Lung (tissue), 16 donors: ENCODE measurements around the gene NPIPA5. TPM values are rescaled to one million over a fixed set of nuclear protein-coding genes. Genes with fewer than 3 reads are reported as not detected.
A peak's percentile ranks its signal among the peaks of the same experiment; 100 is the strongest.
"Not testable (repeated sequence)": the region's sequence is repeated elsewhere in the genome, so short reads cannot be mapped to it uniquely, and the experiment has no call there.

Experiments
- ATAC-seq: fragments of 200-7000 bp; cut with Tn5 transposase; one replicate; pipeline ENCODE4 v1.9.1; 2020; ENCODE audit warnings: moderate number of reproducible peaks; ENCODE audit not compliant: insufficient read depth, low FRiP score
- DNase-seq, 3 donors: peaks; one replicate each; pipeline ENCODE4 v3.0.0-alpha.2; 2013 to 2017
- H3K27ac ChIP-seq, 2 donors: one replicate each; pipeline ENCODE4 v1.5.1; 2013; ENCODE audit warnings: mild to moderate bottlenecking in 2 of 2, moderate library complexity in 2 of 2, control low read depth in 1 of 2, inconsistent platforms in 1 of 2, low read depth in 1 of 2, low read length in 1 of 2
- H3K27me3 ChIP-seq, 3 donors: one replicate each; pipeline ENCODE4 v1.5.1; 2013; ENCODE audit warnings: low read length in 2 of 3; ENCODE audit not compliant: control insufficient read depth in 3 of 3, insufficient read depth in 3 of 3
- H3K36me3 ChIP-seq, 4 donors: one replicate each; pipeline ENCODE4 v1.5.1; 2013; ENCODE audit warnings: low read length in 4 of 4, mild to moderate bottlenecking in 1 of 4, moderate library complexity in 1 of 4; ENCODE audit not compliant: control insufficient read depth in 4 of 4, insufficient read depth in 4 of 4
- H3K4me1 ChIP-seq, 5 donors: one replicate each; pipeline ENCODE4 v1.5.1; 2013; ENCODE audit warnings: low read length in 5 of 5, mild to moderate bottlenecking in 2 of 5, moderate library complexity in 1 of 5; ENCODE audit not compliant: control insufficient read depth in 5 of 5, insufficient read depth in 5 of 5
- H3K4me3 ChIP-seq: one replicate; pipeline ENCODE4 v1.5.1; 2013; ENCODE audit warnings: mild to moderate bottlenecking, control low read depth, moderate library complexity
- H3K9ac ChIP-seq, 2 donors: one replicate each; pipeline ENCODE4 v1.5.1; 2013; ENCODE audit warnings: low read length in 2 of 2, control low read depth in 1 of 2; ENCODE audit not compliant: insufficient read depth in 1 of 2
- H3K9me3 ChIP-seq, 4 donors: one replicate each; pipeline ENCODE4 v1.5.1; 2013; ENCODE audit warnings: low read length in 3 of 4, mild to moderate bottlenecking in 1 of 4, moderate library complexity in 1 of 4; ENCODE audit not compliant: control insufficient read depth in 4 of 4, insufficient read depth in 3 of 4
- CTCF ChIP-seq: IDR thresholded peaks from 2 replicates; pipeline ENCODE4 v1.5.1; 2012; ENCODE audit warnings: mild to moderate bottlenecking; ENCODE audit errors: control extremely low read depth, extremely low read depth
- WGBS, 2 donors: extraction: QIAGEN DNeasy Blood & Tissue Kit; methylation state at CpG; one replicate each; pipeline ENCODE4 v1.1.7; 2013; 5-methylcytosine and 5-hydroxymethylcytosine counted together
- long read RNA-seq, 5 donors: transcript quantifications; one replicate each; lab custom pipeline, GENCODE V29; 2026
- polyA plus RNA-seq, 2 donors: library from polyadenylated mRNA; stranded (reverse); fragments of 200-250 nt; gene quantifications; one replicate each; pipeline ENCODE4 v1.2.1, GENCODE V29; 2013
- total RNA-seq, 2 donors: library from RNA; depleted of rRNA in 1 of 2; stranded (reverse); fragments of >200 nt in 1 of 2; gene quantifications; one replicate each; pipeline ENCODE4 v1.2.1, GENCODE V29; 2014 to 2021
- donor health status: control.
- donor health status: control.
- donor health status: Bipolar disorder and iron deficiency.
- donor health status: healthy.
- donor health status: DM: yes; HTN: yes; CAD: no.

NPIPA5 gene
- total RNA-seq (1 to 10 TPM in 1 of 2 donors, not detected in 1; 8.3 TPM), polyA plus RNA-seq (10 to 100 TPM in 1 of 2 donors, 1 to 10 TPM in 1; 2.4 to 28.8 TPM)
- long read RNA-seq, donor 1: 0 reads
- long read RNA-seq, donor 2: 0 reads
- long read RNA-seq, donor 3: 0 reads
- long read RNA-seq, donor 4: 0 reads
- long read RNA-seq, donor 5: 0 reads

GRCh38 chr16:15378194-15378593, at the start of gene NPIPA5:
TSS of gene NPIPA5 (minus strand) at chr16:15378294. CDS start at chr16:15378294, 0 bp downstream.
- not testable (repeated sequence) for H3K36me3 ChIP-seq, DNase-seq, ATAC-seq, H3K27me3 ChIP-seq, H3K9me3 ChIP-seq, H3K4me1 ChIP-seq, H3K9ac ChIP-seq, H3K27ac ChIP-seq, H3K4me3 ChIP-seq
- WGBS, 2 donors: no CpG with 5 or more reads among the region's 4 CpGs

GRCh38 chr16:15427648-15428239, 49.6 kb upstream of the NPIPA5 start:
- peak; percentile 82 for ATAC-seq
- H3K9ac ChIP-seq: peak overlapping the region in 1 of 2 donors; percentile 65
- H3K27me3 ChIP-seq: no peaks in the 10 kb centered on the region
- H3K27ac ChIP-seq: peak overlapping the region in 1 of 2 donors; percentile 29
- DNase-seq: peak; percentile 86 to 89 (median 88)
- no peak overlapping the region for H3K4me3 ChIP-seq
- WGBS, 2 donors: 14 to 23% methylated on average over 8 of the region's 8 CpGs
- TF ChIP-seq CTCF: peak; percentile 55
- H3K4me1 ChIP-seq: peaks cover 0 to 4% (median 0%) of the 10 kb centered on the region in 5 donors
- H3K36me3 ChIP-seq: no peaks in the 10 kb centered on the region
- H3K9me3 ChIP-seq: no peaks in the 10 kb centered on the region

GRCh38 chr16:15426796-15427195, 48.7 kb upstream of the NPIPA5 start:
- no peak for TF ChIP-seq CTCF
- H3K9ac ChIP-seq: no peak overlapping the region
- DNase-seq: peak in 2 of 3 donors; percentile 61 to 66
- 66 to 81% methylated on average over 6 of the region's 6 CpGs for WGBS, 2 donors
- H3K4me1 ChIP-seq: peaks cover 0 to 4% (median 0%) of the 10 kb centered on the region in 5 donors
- no peak overlapping the region for H3K4me3 ChIP-seq
- H3K36me3 ChIP-seq: no peaks in the 10 kb centered on the region
- no peaks in the 10 kb centered on the region for H3K27me3 ChIP-seq
- H3K9me3 ChIP-seq: no peaks in the 10 kb centered on the region
- no peak for ATAC-seq
- no peak overlapping the region for H3K27ac ChIP-seq

- peak in 1 of 3 donors; percentile 22 for DNase-seq
- H3K9me3 ChIP-seq: no peaks in the 10 kb centered on the region
- H3K4me1 ChIP-seq: peaks cover 0 to 4% (median 0%) of the 10 kb centered on the region in 5 donors
- H3K9ac ChIP-seq: no peak overlapping the region
- no peak for TF ChIP-seq CTCF
- H3K4me3 ChIP-seq: no peak overlapping the region
- H3K36me3 ChIP-seq: no peaks in the 10 kb centered on the region
- no peaks in the 10 kb centered on the region for H3K27me3 ChIP-seq
- WGBS, 2 donors: 68 to 77% methylated on average over 6 of the region's 6 CpGs
- H3K27ac ChIP-seq: no peak overlapping the region
- no peak for ATAC-seq
These were observed 47.8 kb upstream of the NPIPA5 start for GRCh38 chr16:15425861-15426260.
